ENCODE results near the gene ZNF165.
A peak's percentile ranks its signal among the peaks of the same experiment; 100 is the strongest.

GRCh38 chr6:28134015-28134414 lies 53.6 kb downstream of the ZNF165 start:
- peak; percentile 69 for TF ChIP-seq CTCF (IDR thresholded peaks at IDR 0.05; ENCODE audit: low read depth, low read length)
- TF ChIP-seq POLR2A (IDR thresholded peaks at IDR 0.05; ENCODE audit: extremely low read depth, insufficient read length): no peak
- no peak for TF ChIP-seq MAX (IDR thresholded peaks at IDR 0.05; ENCODE audit: low read depth, low read length)

Measured in NB4 (cell line).